H54 (cell line): ENCODE results near the gene VPS13C.

ENCODE experiments used
- DNase-seq: peaks from one replicate; pipeline ENCODE4 v3.0.0; 2011; ENCODE audit warnings: low spot score, mixed read lengths; ENCODE audit not compliant: insufficient read length
- FAIRE-seq: peaks from 3 replicates; lab custom pipeline; 2011; peaks lifted over from hg19 to GRCh38; lab: Jason Lieb, UNC
- POLR2A ChIP-seq: IDR thresholded peaks from 2 replicates; pipeline ENCODE4 v1.6.1; 2011; ENCODE audit warnings: low read depth, mild to moderate bottlenecking, low read length

The VPS13C gene

DNA sequence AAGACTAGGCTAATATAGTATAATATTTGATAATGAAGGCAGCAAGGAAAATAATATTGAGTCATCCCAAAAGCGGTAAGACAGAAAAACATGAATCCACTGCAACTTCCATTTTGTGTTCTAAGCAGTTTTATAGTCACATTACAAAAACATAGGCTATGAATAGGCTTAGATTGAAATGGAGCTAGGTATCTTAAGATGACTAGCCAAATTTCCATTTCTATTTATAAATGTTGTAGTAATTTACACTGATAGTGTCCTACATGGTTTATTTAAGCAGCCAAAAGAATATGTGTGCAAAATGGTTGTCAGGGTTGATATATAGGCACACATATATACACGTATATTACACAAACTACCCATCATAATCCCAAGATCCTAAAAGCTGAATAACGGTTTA lies 82.0 kb downstream of the VPS13C start:
- no peak for DNase-seq
- no peak for FAIRE-seq
- no peak for TF ChIP-seq POLR2A

DNA sequence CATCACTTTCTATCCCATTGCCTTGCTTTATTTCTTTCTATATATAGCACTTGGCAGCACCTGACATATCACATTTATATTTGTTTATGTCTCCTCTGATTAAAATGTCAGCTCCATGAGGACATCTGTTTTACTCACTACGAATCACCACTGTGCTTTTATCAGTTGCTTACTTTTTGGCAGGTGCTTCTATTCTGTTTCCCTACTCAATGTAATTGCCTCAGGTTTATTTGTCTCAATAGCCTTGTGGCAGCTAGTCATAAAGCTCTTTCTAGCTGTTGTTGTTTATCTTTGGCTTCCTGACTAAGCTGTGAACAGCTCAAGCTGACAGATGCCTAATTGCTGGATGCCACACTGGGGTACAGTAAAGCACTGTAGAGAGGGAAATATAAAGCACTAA lies 85.5 kb downstream of the VPS13C start:
- DNase-seq (no peak), FAIRE-seq (no peak)

DNA sequence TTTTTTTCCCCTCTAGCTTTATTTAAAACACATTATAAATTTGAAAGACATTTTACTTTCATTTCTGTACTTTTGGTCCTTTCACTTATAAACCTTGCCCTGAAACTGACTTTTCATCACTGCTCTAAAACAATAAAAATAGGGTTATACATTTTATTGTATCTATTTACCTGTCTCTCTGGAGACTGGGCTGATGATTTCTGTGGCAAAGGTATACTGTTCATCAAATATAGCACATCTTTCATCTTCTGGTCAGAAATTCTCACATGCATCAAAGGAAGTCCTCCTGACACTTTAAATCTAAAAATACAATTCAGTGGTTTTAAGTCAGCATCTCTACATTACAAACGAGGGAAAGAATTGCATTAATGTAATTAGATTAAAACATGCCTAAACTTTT lies 86.1 kb downstream of the VPS13C start:
- DNase-seq (no peak), FAIRE-seq (no peak)
- TF ChIP-seq POLR2A, result no peak

More for the DNA sequence above, 85.5 kb downstream of the VPS13C start:
- TF ChIP-seq POLR2A, result no peak

DNA sequence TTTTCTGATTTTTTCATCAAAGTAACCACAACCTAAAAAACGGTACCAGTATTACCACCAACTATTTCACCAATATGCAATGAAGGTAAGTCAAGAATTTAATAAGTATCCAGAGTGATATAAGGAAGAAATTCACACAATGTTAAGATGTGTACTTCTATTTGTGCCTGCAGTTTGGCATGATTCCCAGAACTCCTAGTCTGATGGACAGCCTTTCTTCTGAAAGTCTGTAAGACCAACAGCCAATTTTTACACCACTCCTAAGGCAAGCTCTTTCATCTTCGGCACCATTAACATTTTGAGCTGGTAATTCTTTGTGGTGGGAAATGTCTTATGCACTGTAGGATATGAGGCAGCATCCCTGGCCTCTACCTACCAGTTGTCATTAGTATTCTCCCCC lies 108.3 kb downstream of the VPS13C start:
- DNase-seq, result no peak
- FAIRE-seq, result no peak
- TF ChIP-seq POLR2A, result no peak

DNA sequence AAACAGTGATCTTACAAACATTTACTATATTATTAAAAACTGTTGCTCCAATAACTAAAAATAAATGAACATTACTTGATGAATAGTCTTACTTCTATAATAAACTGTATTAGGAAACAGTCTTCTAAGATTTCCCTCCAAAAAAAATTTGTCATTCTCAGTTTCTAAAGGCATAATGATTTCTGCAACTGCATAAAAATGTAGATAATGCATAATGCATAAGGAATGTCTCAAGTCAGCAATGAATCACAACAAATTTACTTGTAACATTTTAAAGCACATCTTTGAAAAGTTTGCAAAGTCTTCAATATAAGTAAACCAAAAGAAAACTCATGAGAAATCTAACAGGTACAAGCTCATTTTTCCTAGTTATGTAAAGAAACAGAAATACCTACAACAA lies 113.5 kb downstream of the VPS13C start:
- FAIRE-seq (no peak), DNase-seq (no peak)
- no peak for TF ChIP-seq POLR2A

DNA sequence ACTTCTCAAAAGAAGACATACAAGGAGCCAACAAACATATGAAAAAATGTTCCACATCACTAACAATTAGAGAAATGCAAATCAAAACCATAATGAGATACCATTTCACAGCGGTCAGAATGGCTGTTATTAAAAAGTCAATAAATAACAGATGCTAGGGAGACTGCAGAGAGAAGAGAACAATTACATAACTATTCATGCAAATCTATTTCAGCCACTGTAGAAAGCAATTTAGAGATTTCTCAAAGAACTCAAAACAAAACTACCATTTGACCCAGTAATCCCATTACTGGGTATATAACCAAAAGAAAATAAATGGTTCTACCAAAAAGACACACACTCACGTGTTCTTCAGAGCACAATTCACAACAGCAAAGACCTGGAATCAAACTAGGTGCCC lies 116.3 kb downstream of the VPS13C start:
- FAIRE-seq (no peak), DNase-seq (no peak)
- TF ChIP-seq POLR2A, result no peak

DNA sequence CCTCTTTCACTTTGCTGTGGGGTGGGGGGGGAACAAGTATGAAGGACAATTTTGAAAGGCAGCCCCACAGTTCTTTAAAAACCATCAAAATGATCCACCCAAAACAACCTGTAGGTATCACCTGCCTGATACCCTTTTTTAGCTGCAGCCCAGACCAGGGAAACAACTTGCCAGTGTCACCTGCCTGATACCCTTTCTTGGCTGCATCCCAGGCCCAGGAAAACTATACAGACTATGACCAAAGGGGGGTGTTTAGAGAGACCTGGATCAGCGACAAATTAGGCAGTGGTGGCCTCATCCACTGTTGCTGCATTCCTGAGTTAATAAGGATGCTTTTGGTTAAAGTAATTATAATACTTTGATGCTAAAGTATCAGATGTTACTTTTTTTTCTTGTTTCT lies 122.0 kb downstream of the VPS13C start:
- no peak for DNase-seq
- TF ChIP-seq POLR2A, result no peak
- no peak for FAIRE-seq

DNA sequence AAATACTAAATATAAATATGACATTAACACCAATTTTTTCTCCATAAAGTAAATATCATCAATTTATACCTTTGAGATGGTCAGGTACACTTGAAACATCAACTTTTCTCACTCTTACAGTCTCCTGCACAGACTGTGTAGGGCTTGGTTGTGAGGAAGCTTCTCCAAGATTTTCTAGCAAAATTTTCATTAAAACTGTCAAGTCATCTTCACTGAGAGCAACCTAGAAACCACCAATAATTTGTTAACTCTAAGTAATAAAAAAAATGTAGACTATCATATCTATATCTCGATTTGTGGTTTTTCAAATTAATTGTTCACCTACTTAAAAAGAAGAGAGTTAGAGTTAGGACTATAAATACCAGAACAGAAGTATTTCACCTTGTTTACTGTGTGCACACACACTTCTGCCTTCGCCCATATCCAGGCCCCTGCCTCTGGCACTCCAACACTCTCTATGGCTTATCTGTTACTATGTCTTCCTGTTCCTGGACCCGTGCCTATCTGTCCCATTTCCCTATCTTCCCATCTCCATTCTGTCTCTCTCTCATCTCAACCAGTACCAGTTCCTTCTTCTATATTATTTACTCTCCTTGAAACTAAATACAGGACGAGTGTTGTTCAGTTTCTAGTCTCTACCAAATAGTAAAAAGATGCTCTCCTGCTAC lies 123.6 kb downstream of the VPS13C start:
- no peak for TF ChIP-seq POLR2A

DNA sequence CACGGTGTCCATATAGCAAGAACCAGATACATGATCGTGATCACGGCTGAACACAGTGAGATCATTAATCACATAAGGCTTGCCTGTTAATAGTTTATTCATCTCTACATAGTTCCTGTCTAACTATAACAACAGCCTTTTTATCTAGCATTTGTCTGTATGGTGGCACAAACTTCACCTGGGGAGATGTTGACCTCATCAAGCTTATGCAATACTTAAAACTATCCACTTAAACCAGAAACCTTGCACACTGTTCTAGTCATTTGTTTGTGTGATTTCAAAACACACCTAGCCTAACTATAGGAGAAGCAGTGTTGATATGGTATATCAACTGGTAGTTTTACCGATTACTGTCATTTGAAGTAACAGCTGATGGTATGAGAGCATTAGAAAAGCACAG lies 124.8 kb downstream of the VPS13C start:
- DNase-seq (no peak), FAIRE-seq (no peak)
- TF ChIP-seq POLR2A, result no peak

More for the DNA sequence above, 123.6 kb downstream of the VPS13C start:
- no peak for DNase-seq
- FAIRE-seq, result no peak

DNA sequence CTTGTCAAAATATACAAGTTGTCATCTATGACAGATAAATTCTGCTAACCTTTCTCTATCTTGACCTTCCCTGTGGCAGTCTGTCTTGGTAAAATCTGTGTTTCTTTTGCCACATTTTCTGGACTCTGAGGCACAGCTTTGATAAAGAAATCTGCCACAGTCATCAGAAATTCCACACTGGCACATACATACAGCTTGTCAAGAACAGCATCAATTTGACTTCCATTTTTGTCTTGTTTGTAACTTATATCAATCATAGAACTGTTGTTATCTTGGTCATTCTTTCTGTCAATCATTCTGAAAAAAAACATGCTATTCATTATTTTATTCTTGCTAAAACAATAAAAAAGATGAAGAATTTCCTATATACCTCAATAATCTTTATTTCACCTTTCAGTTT lies 130.8 kb downstream of the VPS13C start:
- FAIRE-seq, result no peak
- TF ChIP-seq POLR2A, result no peak
- DNase-seq, result no peak

DNA sequence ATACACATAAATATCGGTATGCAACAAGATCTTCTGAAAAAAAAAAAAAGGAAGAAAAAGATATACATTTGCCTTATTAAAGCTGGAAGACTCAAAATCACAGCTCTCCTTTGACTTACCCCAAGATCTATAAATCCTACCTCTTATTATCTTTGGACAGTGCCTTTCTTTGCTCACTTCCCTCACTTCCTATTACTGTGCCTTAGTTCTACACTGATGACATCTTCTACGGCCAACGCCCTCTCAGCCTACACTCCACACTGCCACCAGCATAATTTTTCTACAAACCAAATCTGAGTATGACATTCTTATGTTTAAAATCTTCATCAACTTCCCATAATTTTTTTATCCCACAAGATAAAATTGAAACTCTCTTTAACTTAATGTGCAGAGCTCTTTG lies 137.1 kb downstream of the VPS13C start:
- FAIRE-seq, result no peak
- TF ChIP-seq POLR2A, result no peak
- no peak for DNase-seq

DNA sequence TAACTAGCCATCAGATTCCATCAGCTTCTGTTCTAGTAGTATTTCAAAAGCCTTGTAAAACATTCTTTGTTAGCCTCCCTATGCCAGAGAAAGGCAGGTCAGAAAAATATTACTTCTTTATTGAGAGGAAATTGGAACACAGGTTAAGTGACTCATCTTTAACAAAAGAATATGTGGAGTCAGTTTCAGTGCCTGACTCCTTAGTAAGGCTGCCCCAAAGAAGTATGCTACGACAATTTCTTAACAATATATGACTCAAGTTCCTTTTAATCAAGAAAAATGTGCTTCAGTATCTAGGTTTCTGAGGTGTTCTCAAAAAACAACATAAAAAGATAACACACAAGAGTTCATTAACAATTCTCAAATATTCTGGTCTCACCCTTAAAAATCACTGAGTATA lies 139.2 kb downstream of the VPS13C start:
- FAIRE-seq, result no peak
- no peak for DNase-seq

DNA sequence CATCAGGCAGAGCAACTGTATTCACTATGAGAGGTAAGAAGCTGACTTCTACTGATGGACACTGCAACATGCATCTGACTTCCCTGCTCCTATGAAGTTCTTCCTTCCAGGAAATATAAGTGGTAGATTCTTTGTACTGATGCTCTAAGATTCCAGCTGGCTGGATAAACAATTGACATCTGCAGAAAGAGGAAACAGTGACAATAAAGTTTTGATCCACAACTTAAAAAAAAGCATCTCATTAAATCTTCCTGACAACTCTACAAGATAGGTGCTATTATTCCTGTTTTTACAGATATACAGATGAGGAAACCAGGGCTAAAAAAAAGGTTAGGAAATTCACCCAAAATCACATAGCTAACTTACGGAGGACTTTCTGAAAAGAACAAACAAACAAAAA lies 142.8 kb downstream of the VPS13C start:
- TF ChIP-seq POLR2A, result no peak
- no peak for FAIRE-seq
- no peak for DNase-seq

More for the DNA sequence above, 139.2 kb downstream of the VPS13C start:
- no peak for TF ChIP-seq POLR2A

DNA sequence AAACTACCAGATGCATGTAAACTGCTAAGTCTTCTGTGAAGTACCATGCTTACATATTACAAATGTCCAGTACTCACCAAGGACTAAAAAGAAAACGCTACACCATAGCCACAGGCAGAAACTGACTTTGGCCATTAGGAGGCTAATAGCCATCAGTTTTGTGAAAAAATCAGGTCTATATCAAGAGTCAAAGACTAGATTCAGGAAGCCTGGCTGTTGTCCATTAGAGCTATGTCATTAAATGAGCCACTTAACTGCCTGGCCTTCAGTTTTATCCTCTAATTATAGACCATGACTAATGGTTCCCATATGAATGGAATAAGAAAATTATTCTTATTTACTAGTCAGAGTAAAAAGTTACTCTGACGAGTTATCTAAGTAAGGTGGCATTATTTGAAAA lies 144.1 kb downstream of the VPS13C start:
- FAIRE-seq (no peak), DNase-seq (no peak)

DNA sequence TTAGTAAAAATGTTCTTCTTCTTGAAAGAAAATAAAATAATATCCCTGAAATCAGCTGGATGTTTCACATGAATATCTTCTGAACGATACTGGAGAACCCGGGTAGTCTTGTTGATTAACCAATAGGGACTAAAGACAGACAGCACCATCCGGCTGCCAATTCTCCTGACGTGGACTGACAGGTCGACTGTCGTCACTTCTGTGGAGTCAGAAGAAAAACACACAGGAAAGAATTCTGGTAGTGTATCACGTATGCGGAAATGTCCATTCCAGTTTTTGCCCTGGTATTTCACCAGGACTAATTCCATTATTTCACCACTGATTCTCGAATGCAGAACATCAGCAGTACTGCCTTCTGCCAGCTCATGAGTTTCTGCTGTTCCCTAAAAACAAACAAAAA lies 144.6 kb downstream of the VPS13C start:
- DNase-seq, result no peak
- no peak for TF ChIP-seq POLR2A
- FAIRE-seq, result no peak

More for the DNA sequence above, 144.1 kb downstream of the VPS13C start:
- TF ChIP-seq POLR2A, result no peak
